A549 (cell line): ENCODE results near the gene MAP3K21. TPM values are rescaled to one million over a fixed set of nuclear protein-coding genes. Genes with fewer than 3 reads are reported as not detected.

Experiments used
- ATAC-seq, 2 experiments: fragments of 200-7000 bp in 1 of 2; fragments of >200 bp in 1 of 2; cut with Nextera tagmentation in 1 of 2; cut with Tn5 transposase in 1 of 2; 3 replicates each; pipeline versions ENCODE4 v1.8.0 to v1.9.1; 2018 to 2020; ENCODE audit warnings: mild to moderate bottlenecking in 1 of 2, moderate library complexity in 1 of 2
- CTCF ChIA-PET: fragments of 300-600 bp; sonication (Branson Sonifier 250); formaldehyde crosslinking; extraction: SDS; loops from one replicate; lab custom pipeline; 2021; ENCODE audit warnings: antibody characterized with exemption, inconsistent platforms; lab: Yijun Ruan, JAX
- POLR2A ChIA-PET: fragments of 350-600 bp; formaldehyde crosslinking; extraction: SDS; loops from one replicate; lab custom pipeline; 2021; ENCODE audit warnings: antibody characterized with exemption, inconsistent platforms; lab: Yijun Ruan, JAX
- DNase-seq, 2 experiments: peaks; one replicate each; pipeline versions ENCODE4 v3.0.0 to v3.0.0-alpha.2; 2011 to 2016; ENCODE audit warnings: low read depth in 1 of 2, low spot score in 1 of 2
- FAIRE-seq: peaks from 2 replicates; lab custom pipeline; 2011; peaks lifted over from hg19 to GRCh38; lab: Jason Lieb, UNC
- H3K27ac ChIP-seq, 2 experiments: fragments of >200 bp; sonication (Bioruptor Twin); formaldehyde crosslinking; 3 replicates each; pipeline ENCODE4 v1.5.1; 2016 to 2017
- H3K4me1 ChIP-seq: fragments of >200 bp; sonication (Bioruptor Twin); formaldehyde crosslinking; 3 replicates; pipeline ENCODE4 v1.6.1; 2016
- H3K4me2 ChIP-seq: fragments of >200 bp; sonication (Bioruptor Twin); formaldehyde crosslinking; 3 replicates; pipeline ENCODE4 v1.6.1; 2016
- H3K4me3 ChIP-seq: fragments of >200 bp; sonication (Bioruptor Twin); formaldehyde crosslinking; 3 replicates; pipeline ENCODE4 v1.5.1; 2016
- H3K9me3 ChIP-seq: fragments of >200 bp; sonication (Bioruptor Twin); formaldehyde crosslinking; 3 replicates; pipeline ENCODE4 v1.6.1; 2016
- BHLHE40 ChIP-seq: IDR thresholded peaks from 2 replicates; pipeline ENCODE4 v1.6.1; 2012; ENCODE audit warnings: low read depth, low read length, inconsistent platforms
- CHD4 ChIP-seq: fragments of 200-600 bp; sonication (generic); IDR thresholded peaks from 2 replicates; pipeline ENCODE4 v1.6.1; 2016; ENCODE audit warnings: antibody characterized with exemption, mild to moderate bottlenecking, borderline replicate concordance
- CTCF ChIP-seq: fragments of >200 bp; sonication (Bioruptor Twin); formaldehyde crosslinking; IDR thresholded peaks from 3 replicates; pipeline ENCODE4 v1.5.1; 2016
- EP300 ChIP-seq, 2 experiments: fragments of >200 bp; sonication (Bioruptor Twin); formaldehyde crosslinking; IDR thresholded peaks; 2 replicates in 1 of 2; 3 replicates in 1 of 2; pipeline ENCODE4 v1.6.1; 2016 to 2017
- ESRRA ChIP-seq: fragments of 150-350 bp; IDR thresholded peaks from 2 replicates; pipeline ENCODE4 v1.6.1; 2014; ENCODE audit warnings: mild to moderate bottlenecking, low read length, borderline replicate concordance
- GATA3 ChIP-seq: IDR thresholded peaks from 2 replicates; pipeline ENCODE4 v1.6.1; 2012; ENCODE audit warnings: borderline replicate concordance
- HDAC2 ChIP-seq: fragments of 200-600 bp; sonication (generic); IDR thresholded peaks from 2 replicates; pipeline ENCODE4 v1.6.1; 2016
- HES2 ChIP-seq: fragments of >200 bp; sonication (Bioruptor Twin); formaldehyde crosslinking; IDR thresholded peaks from 2 replicates; pipeline ENCODE4 v1.6.1; 2016
- HEYL ChIP-seq: fragments of 250-450 bp; sonication (Bioruptor Pico); IDR thresholded peaks from 2 replicates; pipeline ENCODE4 v1.8.0; 2021; ENCODE audit warnings: mild to moderate bottlenecking, moderate library complexity
- HOXB13 ChIP-seq: fragments of 250-450 bp; sonication (Bioruptor Pico); IDR thresholded peaks from 2 replicates; pipeline ENCODE4 v1.5.0; 2020; ENCODE audit warnings: low read depth, mild to moderate bottlenecking, moderate library complexity
- KDM1A ChIP-seq: fragments of 200-600 bp; sonication (generic); IDR thresholded peaks from 2 replicates; pipeline ENCODE4 v1.6.1; 2016; ENCODE audit warnings: low read depth, mild to moderate bottlenecking
- KDM5A ChIP-seq: fragments of 200-600 bp; sonication (generic); IDR thresholded peaks from 2 replicates; pipeline ENCODE4 v1.6.1; 2016; ENCODE audit warnings: antibody characterized with exemption, mild to moderate bottlenecking
- MAX ChIP-seq: IDR thresholded peaks from 2 replicates; pipeline ENCODE4 v1.6.1; 2012
- NFE2L2 ChIP-seq: fragments of 150-350 bp; conservative IDR thresholded peaks from 2 replicates; pipeline ENCODE4 v1.6.1; 2014; ENCODE audit warnings: low read length
- NPAS2 ChIP-seq: fragments of 250-450 bp; sonication (Bioruptor Pico); IDR thresholded peaks from 2 replicates; pipeline ENCODE4 v1.8.0; 2022; ENCODE audit warnings: mild to moderate bottlenecking, moderate library complexity, borderline replicate concordance
- PHF8 ChIP-seq: fragments of 200-600 bp; sonication (generic); IDR thresholded peaks from 2 replicates; pipeline ENCODE4 v1.6.1; 2016; ENCODE audit warnings: low read depth, mild to moderate bottlenecking, antibody characterized with exemption, moderate library complexity, borderline replicate concordance
- RAD21 ChIP-seq, 2 experiments: fragments of >200 bp in 1 of 2; sonication (Bioruptor Twin) in 1 of 2; formaldehyde crosslinking in 1 of 2; IDR thresholded peaks in 1 of 2; conservative IDR thresholded peaks in 1 of 2; 2 replicates in 1 of 2; 3 replicates in 1 of 2; pipeline ENCODE4 v1.6.1; 2012 to 2018; ENCODE audit warnings: inconsistent platforms in 1 of 2
- RARB ChIP-seq: fragments of 250-450 bp; sonication (Bioruptor Pico); IDR thresholded peaks from 2 replicates; pipeline ENCODE4 v1.8.0; 2021; ENCODE audit warnings: mild to moderate bottlenecking, moderate library complexity
- RFX5 ChIP-seq: fragments of 450-650 bp; IDR thresholded peaks from 2 replicates; pipeline ENCODE4 v1.7.1; 2014; ENCODE audit warnings: antibody characterized with exemption, mild to moderate bottlenecking, moderate library complexity
- TP53 ChIP-seq: fragments of 250-450 bp; sonication (Bioruptor Pico); IDR thresholded peaks from 2 replicates; pipeline ENCODE4 v1.5.0; 2021; ENCODE audit warnings: mild to moderate bottlenecking, moderate library complexity
- ZC3H11A ChIP-seq: fragments of 450-650 bp; IDR thresholded peaks from 2 replicates; pipeline ENCODE4 v1.6.1; 2014; ENCODE audit warnings: antibody characterized with exemption, mild to moderate bottlenecking
- ZFP36 ChIP-seq: fragments of 450-650 bp; IDR thresholded peaks from 2 replicates; pipeline ENCODE4 v1.6.1; 2014; ENCODE audit warnings: borderline replicate concordance; ENCODE audit not compliant: partially characterized antibody
- ZNF302 ChIP-seq: fragments of 250-450 bp; sonication (Bioruptor Pico); IDR thresholded peaks from 2 replicates; pipeline ENCODE4 v1.9.0; 2021; ENCODE audit warnings: inconsistent platforms, mild to moderate bottlenecking, moderate library complexity
- WGBS: methylation state at CpG from one replicate; pipeline ENCODE4 v1.1.6; 2017; ENCODE audit errors: missing lambda C conversion rate; 5-methylcytosine and 5-hydroxymethylcytosine counted together
- polyA plus RNA-seq, 4 experiments: library from polyadenylated mRNA; depleted of rRNA in 3 of 4; stranded (reverse); fragments of >200 nt; fragmentation: RNase III in 1 of 4; extraction: RNeasy Plus Mini Kit Qiagen cat#74134 plus additional on column Dnase treatment in 1 of 4; gene quantifications; 2 replicates in 3 of 4; 3 replicates in 1 of 4; pipeline ENCODE4 v1.2.3, GENCODE V29; 2011 to 2017
- TF ChIP-seq, protein P1 (sequence below): IDR thresholded peaks from 2 replicates; pipeline ENCODE4 v1.6.1; 2012
- TF ChIP-seq, protein P2 (sequence below): fragments of 450-650 bp; IDR thresholded peaks from 2 replicates; pipeline ENCODE4 v1.6.1; 2014; ENCODE audit warnings: antibody characterized with exemption

MAP3K21 gene
- polyA plus RNA-seq, 2 of the 4 experiments (the other 2 are of a cell fraction) = 14.4 to 26.9 TPM

GRCh38 chr1:233338102-233338501 is 10.6 kb downstream of the MAP3K21 start:
- Histone ChIP-seq H3K27ac (no peak overlapping the region), H3K4me1 (peaks cover 34% of the 10 kb centered on the region), H3K4me3 (no peak overlapping the region), H3K4me2 (no peak overlapping the region), H3K9me3 (no peaks in the 10 kb centered on the region)
- no peak for FAIRE-seq
- ATAC-seq = no peak
- DNase-seq = no peak
- CTCF ChIA-PET = interaction anchor here (1.2 to 1.6 kb wide), 2 partner anchors 23 to 26 kb away, joined by 3 to 4 read pairs; no protein-coding TSS in a partner anchor
- TF ChIP-seq MAX = no peak
- no peak for TF ChIP-seq GATA3
- no peak for TF ChIP-seq TP53 (CRISPR knock-in tag)
- TF ChIP-seq HDAC2 = no peak
- no peak for TF ChIP-seq NFE2L2
- no peak for TF ChIP-seq HOXB13 (CRISPR knock-in tag)
- TF ChIP-seq KDM5A = no peak
- TF ChIP-seq RARB (CRISPR knock-in tag) = no peak
- no peak for TF ChIP-seq KDM1A
- no peak for TF ChIP-seq HES2
- no peak for TF ChIP-seq ESRRA
- POLR2A ChIA-PET = no interaction called here
- WGBS = 85% methylated on average over 2 of the region's 2 CpGs

- no peak for TF ChIP-seq ZC3H11A
- TF ChIP-seq CHD4 = no peak
- TF ChIP-seq NFE2L2 = no peak
- TF ChIP-seq, protein P1, sequence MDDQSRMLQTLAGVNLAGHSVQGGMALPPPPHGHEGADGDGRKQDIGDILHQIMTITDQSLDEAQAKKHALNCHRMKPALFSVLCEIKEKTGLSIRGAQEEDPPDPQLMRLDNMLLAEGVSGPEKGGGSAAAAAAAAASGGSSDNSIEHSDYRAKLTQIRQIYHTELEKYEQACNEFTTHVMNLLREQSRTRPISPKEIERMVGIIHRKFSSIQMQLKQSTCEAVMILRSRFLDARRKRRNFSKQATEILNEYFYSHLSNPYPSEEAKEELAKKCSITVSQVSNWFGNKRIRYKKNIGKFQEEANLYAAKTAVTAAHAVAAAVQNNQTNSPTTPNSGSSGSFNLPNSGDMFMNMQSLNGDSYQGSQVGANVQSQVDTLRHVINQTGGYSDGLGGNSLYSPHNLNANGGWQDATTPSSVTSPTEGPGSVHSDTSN = no peak
- TF ChIP-seq BHLHE40 = no peak
- no peak for TF ChIP-seq ZNF302 (CRISPR knock-in tag)
- no peak for TF ChIP-seq NPAS2 (CRISPR knock-in tag)
- no peak for TF ChIP-seq EP300 (IDR thresholded peaks at IDR 0.05)
- TF ChIP-seq RAD21 (conservative IDR thresholded peaks at IDR 0.05 in 1 of 2, IDR thresholded peaks at IDR 0.05 in 1 of 2) = no peak
- no peak for TF ChIP-seq RFX5
- TF ChIP-seq ZFP36 = no peak
- no peak for DNase-seq
- Histone ChIP-seq H3K27ac (peak overlapping the region in 1 of 2 experiments; percentile 13; a peak in 1 of 6 replicates), H3K4me3 (no peak overlapping the region), H3K9me3 (no peaks in the 10 kb centered on the region), H3K4me1 (peaks cover 36% of the 10 kb centered on the region), H3K4me2 (no peak overlapping the region)
- ChIA-PET CTCF (interaction anchor here (0.7 to 1.5 kb wide), 4 partner anchors 9 to 27 kb away, joined by 3 to 9 read pairs (median 4); no protein-coding TSS in a partner anchor), POLR2A (interaction anchor here (1.2 kb wide), 1 partner anchor 12 kb away, joined by 3 read pairs; no protein-coding TSS in a partner anchor)
- FAIRE-seq = no peak
- no peak for ATAC-seq
- 63% methylated on average over 3 of the region's 3 CpGs for WGBS
These were observed 12.6 kb downstream of the MAP3K21 start for GRCh38 chr1:233340031-233340555.

DNA sequence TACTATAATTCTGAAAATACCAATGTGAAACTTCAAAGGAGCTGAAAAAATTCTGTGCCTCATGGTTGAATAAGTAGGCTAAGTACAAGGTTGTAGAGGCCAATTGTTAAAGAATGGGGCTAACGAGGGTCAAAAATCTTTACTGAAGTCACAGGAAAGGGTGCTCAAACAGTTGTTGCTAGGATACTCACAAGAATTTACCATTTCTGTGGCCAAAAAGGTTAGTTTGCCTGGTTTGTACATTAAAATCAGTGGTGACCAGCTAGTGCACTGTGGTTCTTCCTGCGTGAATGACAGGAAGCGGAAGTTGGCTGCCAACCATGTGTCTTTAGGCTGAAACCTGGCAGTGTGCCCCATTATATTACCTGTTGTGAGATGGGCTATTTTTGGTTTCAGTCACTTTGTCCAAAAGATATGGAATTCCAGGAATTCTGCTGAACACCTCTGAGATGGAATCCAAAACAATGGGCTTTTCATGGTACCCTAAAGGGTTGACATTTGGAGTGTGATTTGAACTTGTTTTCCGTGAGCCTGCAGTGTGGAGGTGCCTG is 13.5 kb downstream of the MAP3K21 start:
- no peak overlapping the region for H3K4me2 ChIP-seq
- 91% methylated on average over 4 of the region's 4 CpGs for WGBS
- H3K4me3 ChIP-seq = no peak overlapping the region
- TF ChIP-seq HEYL (CRISPR knock-in tag) (no peak), NPAS2 (CRISPR knock-in tag) (no peak), NFE2L2 (no peak), PHF8 (no peak), ZNF302 (CRISPR knock-in tag) (no peak), RAD21 (conservative IDR thresholded peaks at IDR 0.05 in 1 of 2, IDR thresholded peaks at IDR 0.05 in 1 of 2) (no peak), CTCF (no peak), HES2 (no peak)
- TF ChIP-seq, protein P2, sequence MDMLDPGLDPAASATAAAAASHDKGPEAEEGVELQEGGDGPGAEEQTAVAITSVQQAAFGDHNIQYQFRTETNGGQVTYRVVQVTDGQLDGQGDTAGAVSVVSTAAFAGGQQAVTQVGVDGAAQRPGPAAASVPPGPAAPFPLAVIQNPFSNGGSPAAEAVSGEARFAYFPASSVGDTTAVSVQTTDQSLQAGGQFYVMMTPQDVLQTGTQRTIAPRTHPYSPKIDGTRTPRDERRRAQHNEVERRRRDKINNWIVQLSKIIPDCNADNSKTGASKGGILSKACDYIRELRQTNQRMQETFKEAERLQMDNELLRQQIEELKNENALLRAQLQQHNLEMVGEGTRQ = no peak
- TF ChIP-seq, all 56 proteins: peak for 0
- DNase-seq (no peak), FAIRE-seq (no peak), ATAC-seq (no peak)
- Histone ChIP-seq H3K27ac (no peak overlapping the region), H3K4me1 (peaks cover 36% of the 10 kb centered on the region), H3K9me3 (no peaks in the 10 kb centered on the region)
- CTCF ChIA-PET = interaction anchor here (1.3 to 1.5 kb wide), 3 partner anchors 10 to 23 kb away, joined by 3 to 9 read pairs (median 5); no protein-coding TSS in a partner anchor
- POLR2A ChIA-PET = no interaction called here
